Cardiac septum (tissue), 1 donor: ENCODE measurements around the gene TBC1D30. TPM values are rescaled to one million over a fixed set of nuclear protein-coding genes. Genes with fewer than 3 reads are reported as not detected.

Experiments used
- DNase-seq: peaks from one replicate; pipeline ENCODE4 v3.0.0-alpha.2; 2020; ENCODE audit warnings: low spot score
- intact Hi-C: fragments of 100-400 bp; cut with DNase I; formaldehyde crosslinking; loops from one replicate; pipeline ENCODE4 v1.14.0; 2022
- total RNA-seq: library from RNA; stranded (reverse); fragmentation: NEBNext Ultra II Directional; extraction: Animal tissue kit (Norgen Biotek cat#: 25700); gene quantifications from one replicate; pipeline ENCODE4 v1.2.1, GENCODE V29; 2021
- donor health status: DM: no; HTN: no; CAD: no.

TBC1D30 gene
- total RNA-seq, 1 donor from 2014 or later, result 1.8 TPM

GRCh38 chr12:64894827-64895475, 70.5 kb downstream of the TBC1D30 start:
- DNase-seq, result no peak
- intact Hi-C loops, result loop anchor here (5.0 kb wide), 3 partner anchors 212 to 337 kb away; partner anchors contain the start of gene WIF1

- intact Hi-C loops, result no loop called here
These were observed 71.1 kb downstream of the TBC1D30 start for GRCh38 chr12:64895526-64895925.

GRCh38 chr12:64900540-64900939, 76.1 kb downstream of the TBC1D30 start:
- no peak for DNase-seq
- intact Hi-C loops, result loop anchor here (5.0 kb wide), 1 partner anchor 217 kb away; no protein-coding TSS in a partner anchor

More at GRCh38 chr12:64895526-64895925, 71.1 kb downstream of the TBC1D30 start:
- DNase-seq, result no peak

DNA sequence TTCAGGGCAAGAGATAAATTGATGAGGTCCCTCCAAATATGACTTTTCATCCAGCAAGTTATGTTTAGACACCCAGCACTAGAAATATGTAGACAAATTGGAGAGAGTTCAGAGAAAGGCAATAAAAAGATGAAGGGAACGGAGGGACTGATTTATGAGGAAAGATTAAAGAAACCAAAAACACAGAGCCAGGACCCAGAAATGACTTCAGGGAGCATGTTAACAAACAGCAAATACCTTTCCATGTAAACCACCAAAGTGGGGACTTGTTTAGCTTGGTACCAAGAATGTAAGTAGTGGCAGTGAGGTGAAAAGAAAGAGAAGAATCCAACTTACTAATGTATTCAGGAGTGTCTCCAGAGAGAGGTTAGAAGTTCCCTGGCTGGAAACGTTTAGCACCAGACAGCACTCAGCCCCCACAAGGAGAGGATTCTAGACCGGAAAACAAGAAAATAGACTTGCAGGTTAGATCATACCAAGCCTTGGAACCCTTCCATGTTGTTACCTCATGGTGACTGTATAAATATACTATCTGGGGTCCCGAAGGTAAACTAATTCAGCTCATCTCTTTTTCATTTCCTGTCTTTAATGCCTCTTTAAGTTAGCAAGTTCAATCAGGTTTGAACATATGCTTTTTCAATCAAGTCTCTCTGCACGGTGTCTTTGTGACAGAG, 79.2 kb downstream of the TBC1D30 start:
- no peak for DNase-seq
- intact Hi-C loops, result loop anchor here (5.0 kb wide), 1 partner anchor 214 kb away; no protein-coding TSS in a partner anchor

- no peak for DNase-seq
- intact Hi-C loops, result no loop called here
These were observed 82.7 kb downstream of the TBC1D30 start for GRCh38 chr12:64907097-64907496.

GRCh38 chr12:64909124-64909523, 84.7 kb downstream of the TBC1D30 start:
- DNase-seq, result no peak
- intact Hi-C loops, result no loop called here

GRCh38 chr12:64911081-64911480, 86.6 kb downstream of the TBC1D30 start:
- intact Hi-C loops, result no loop called here
- no peak for DNase-seq

- DNase-seq, result no peak
- intact Hi-C loops, result no loop called here
These were observed 87.5 kb downstream of the TBC1D30 start for GRCh38 chr12:64911912-64912311.

DNA sequence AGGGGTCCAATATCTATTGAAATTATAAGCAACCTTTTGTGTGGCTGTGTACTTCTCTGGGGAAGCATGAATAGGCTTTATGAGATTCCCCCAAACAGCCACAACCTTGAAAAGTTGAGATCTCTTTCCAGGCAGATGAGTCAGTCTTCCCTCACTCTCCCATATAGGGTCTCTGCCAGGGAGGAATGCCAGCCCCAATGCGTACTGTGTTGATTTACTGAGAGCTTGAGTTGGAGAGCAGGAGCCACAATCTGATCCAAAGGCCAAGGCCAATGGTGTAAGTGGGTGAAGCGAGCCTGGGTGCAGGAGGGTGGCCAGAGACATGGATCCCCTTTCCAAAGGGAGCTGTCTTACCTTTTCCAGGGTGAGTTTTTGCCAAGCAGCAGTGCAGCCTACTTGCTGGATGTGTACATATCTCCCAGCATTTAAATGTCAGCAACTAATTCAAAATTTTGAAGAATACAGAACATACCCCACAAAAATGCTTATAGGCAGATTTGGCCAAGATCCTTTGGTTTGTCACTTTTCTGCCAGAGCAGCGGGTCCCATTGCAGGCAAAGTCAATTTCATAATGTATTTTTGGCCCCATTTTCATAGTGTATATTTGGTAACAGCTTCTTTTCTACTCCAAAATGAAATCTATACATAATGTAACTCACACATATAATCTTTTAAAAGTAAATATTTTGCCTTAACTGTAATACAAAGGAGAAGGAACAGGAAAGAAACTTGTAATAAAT, 88.2 kb downstream of the TBC1D30 start:
- DNase-seq, result no peak
- intact Hi-C loops, result no loop called here

DNA sequence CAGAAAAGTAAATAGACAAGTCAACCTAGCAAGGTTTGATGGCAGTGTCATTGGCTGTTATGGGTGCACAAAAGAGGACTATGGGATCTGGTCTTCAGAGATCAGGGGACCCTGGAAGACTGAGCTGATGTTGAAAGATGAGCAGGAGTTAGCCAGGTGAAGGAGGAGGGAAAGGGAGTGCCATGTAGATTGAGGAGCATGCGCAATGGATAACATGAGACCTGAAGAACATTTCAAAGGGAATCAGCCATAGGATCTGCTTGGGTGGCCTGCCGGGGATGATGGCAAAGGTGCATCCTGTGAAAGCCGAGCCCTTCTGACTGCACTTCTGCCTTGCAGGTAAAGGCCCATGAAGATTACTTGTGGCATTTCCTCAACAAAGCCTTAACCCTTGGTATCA, 90.8 kb downstream of the TBC1D30 start:
- intact Hi-C loops, result no loop called here
- no peak for DNase-seq

DNA sequence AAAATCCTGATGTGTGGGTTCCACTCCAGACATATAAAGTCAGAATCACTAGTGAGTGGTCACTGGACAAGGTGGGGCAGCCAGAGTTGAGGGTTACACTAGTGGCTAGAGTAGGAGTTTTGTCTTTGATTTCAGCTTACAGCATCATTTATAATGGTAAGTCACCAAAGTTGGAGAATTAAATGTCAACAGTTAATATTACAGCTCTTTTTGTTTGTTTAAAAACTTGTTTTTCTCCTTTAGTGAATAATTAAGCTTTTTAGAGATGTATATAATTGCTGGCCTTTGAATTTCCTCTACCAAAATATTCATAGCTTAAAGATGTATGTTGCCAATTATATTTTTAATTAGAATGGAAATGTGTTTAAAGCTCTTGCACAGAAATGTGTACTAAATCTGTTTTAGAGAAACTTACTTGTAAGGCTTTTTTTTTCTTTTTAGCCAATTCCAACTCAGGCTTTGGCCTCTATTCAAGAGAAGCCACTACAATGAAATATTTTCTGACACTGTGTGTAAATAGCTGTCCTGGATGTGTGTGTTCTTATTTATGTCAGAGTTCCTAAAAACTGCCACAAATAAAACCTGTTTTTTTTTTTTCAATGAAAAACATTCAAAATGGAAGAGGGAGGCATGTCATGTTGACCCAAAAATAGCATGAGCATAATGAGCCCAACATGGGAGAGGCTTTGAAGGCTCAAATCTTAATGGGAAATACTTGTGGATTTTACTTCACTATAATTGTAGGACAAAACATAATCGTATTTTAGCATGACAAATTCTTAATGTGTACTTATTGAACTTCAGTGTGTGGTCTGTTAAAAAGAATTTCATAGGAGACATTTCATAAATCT, 92.2 kb downstream of the TBC1D30 start:
- intact Hi-C loops, result no loop called here
- DNase-seq, result no peak

- no peak for DNase-seq
- intact Hi-C loops, result no loop called here
These were observed 93.9 kb downstream of the TBC1D30 start for GRCh38 chr12:64918344-64918743.

DNA sequence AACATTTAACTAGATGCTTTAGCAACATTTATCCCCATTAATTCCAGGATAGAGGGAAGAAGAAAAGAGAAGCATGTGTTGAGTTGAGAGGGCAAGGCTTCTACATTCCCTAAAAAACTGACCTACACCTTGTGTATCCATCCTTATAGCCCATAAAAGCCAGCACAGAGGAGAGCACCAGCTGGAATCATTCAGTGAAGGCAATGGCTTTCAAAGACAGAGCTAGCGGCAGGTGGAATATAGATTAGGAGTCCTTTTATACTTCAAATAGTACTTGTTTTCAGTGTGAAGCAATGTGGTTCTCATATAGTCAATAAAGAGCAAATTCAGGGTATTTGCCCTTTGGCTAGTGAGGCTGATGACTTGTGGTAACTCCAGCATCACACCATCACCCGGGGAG, 94.4 kb downstream of the TBC1D30 start:
- intact Hi-C loops, result no loop called here
- no peak for DNase-seq

DNA sequence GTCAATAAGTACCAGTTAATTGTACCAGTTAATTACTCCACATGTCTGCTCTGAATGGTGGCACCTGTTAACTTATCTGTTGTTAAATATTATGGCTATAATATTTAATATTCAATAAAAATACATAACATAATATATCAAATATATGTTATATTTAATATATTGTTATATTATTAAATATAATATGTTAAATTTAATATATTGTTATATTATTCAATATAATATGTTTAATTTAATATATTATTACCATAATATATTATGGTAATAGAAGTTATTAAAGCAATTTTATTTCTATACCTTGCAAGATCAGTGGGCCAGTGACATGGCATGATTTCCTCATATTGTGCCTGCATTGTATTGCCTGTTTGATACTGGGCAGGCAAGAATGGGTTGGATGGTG, 98.4 kb downstream of the TBC1D30 start:
- DNase-seq, result no peak
- intact Hi-C loops, result no loop called here

DNA sequence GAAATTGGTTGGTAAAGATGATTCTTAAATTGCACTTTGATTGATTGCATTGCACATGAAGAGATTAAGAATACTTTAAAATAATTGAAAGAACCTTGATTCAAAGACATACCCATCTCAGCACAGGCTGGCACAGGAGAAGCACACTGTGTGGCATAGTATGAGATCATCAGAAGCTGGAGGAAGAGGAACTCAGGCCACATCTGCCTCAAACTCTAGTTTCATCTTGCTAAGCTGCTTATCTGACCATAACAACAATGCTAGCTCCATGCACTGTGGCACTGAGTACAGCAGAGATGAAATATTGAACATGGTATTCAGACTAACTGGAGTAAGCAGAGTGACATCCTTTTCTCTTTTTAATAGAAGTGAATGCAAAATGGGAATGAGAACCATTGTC, 99.1 kb downstream of the TBC1D30 start:
- intact Hi-C loops, result no loop called here
- no peak for DNase-seq

Other genes with a start within 250 kb of the TBC1D30 start
- gene RASSF3, start 214.2 kb upstream of the TBC1D30 start, total RNA-seq, result 98.8 TPM
- 86.6 TPM for gene GNS, start 65.2 kb upstream of the TBC1D30 start, total RNA-seq